ENCODE data around the gene DYNC2LI1.
A peak's percentile ranks its signal among the peaks of the same experiment; 100 is the strongest.

The DYNC2LI1 gene

GRCh38 chr2:43751476-43751990 is 22.3 kb upstream of the DYNC2LI1 start:
- H3K4me3 Mint-ChIP-seq, result no peak overlapping the region
- ATAC-seq (no peak), DNase-seq (no peak)
- no peaks in the 10 kb centered on the region for H3K4me1 Mint-ChIP-seq
- H3K27me3 Mint-ChIP-seq, result no peaks in the 10 kb centered on the region
- H3K9me3 Mint-ChIP-seq, result no peaks in the 10 kb centered on the region
- H3K27ac Mint-ChIP-seq, result no peak overlapping the region

- Mint-ChIP-seq H3K4me1 (no peaks in the 10 kb centered on the region), H3K4me3 (no peak overlapping the region), H3K9me3 (no peaks in the 10 kb centered on the region), H3K27ac (no peak overlapping the region), H3K27me3 (no peaks in the 10 kb centered on the region)
- DNase-seq (no peak), ATAC-seq (no peak)
These were observed 21.5 kb upstream of the DYNC2LI1 start for GRCh38 chr2:43752302-43752701.

- DNase-seq (no peak), ATAC-seq (no peak)
- Mint-ChIP-seq H3K27ac (peak overlapping the region in 1 of 2 donors; percentile 47), H3K4me1 (no peaks in the 10 kb centered on the region), H3K9me3 (no peaks in the 10 kb centered on the region), H3K4me3 (no peak overlapping the region), H3K27me3 (no peaks in the 10 kb centered on the region)
These were observed 19.7 kb upstream of the DYNC2LI1 start for GRCh38 chr2:43754180-43754579.

GRCh38 chr2:43758739-43759138 is 15.1 kb upstream of the DYNC2LI1 start:
- H3K4me1 Mint-ChIP-seq, result no peaks in the 10 kb centered on the region
- ATAC-seq (no peak), DNase-seq (no peak)
- H3K27ac Mint-ChIP-seq, result no peak overlapping the region
- no peaks in the 10 kb centered on the region for H3K27me3 Mint-ChIP-seq
- no peak overlapping the region for H3K4me3 Mint-ChIP-seq
- H3K9me3 Mint-ChIP-seq, result no peaks in the 10 kb centered on the region

GRCh38 chr2:43759195-43759594 is 14.6 kb upstream of the DYNC2LI1 start:
- H3K27me3 Mint-ChIP-seq, result no peaks in the 10 kb centered on the region
- no peak for ATAC-seq
- H3K4me3 Mint-ChIP-seq, result no peak overlapping the region
- H3K27ac Mint-ChIP-seq, result no peak overlapping the region
- H3K4me1 Mint-ChIP-seq, result no peaks in the 10 kb centered on the region
- DNase-seq, result no peak
- H3K9me3 Mint-ChIP-seq, result no peaks in the 10 kb centered on the region

DNA sequence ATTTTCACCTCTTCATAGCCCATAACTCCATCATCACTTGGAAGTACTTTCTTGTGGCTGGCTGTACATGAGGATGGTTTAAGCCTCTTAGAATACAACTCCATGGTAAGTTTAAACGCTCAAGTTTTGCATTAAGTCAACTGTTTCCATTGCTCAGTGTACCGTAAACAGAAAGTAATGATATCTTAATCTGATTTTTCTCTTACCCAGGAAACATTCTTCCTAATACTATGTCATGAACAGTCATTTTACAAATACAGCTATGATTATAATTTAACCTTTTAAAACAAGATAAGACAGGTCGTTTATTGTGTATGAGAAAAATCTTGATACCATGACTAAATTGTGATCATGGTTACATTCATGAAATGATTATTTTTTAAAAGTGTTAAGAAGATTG is 11.6 kb upstream of the DYNC2LI1 start:
- Mint-ChIP-seq H3K27me3 (no peaks in the 10 kb centered on the region), H3K9me3 (no peaks in the 10 kb centered on the region), H3K4me3 (no peak overlapping the region), H3K27ac (no peak overlapping the region), H3K4me1 (peaks cover 6% of the 10 kb centered on the region)
- ATAC-seq, result no peak
- DNase-seq, result no peak

- ATAC-seq (no peak), DNase-seq (no peak)
- Mint-ChIP-seq H3K4me3 (no peak overlapping the region), H3K9me3 (no peaks in the 10 kb centered on the region), H3K27me3 (peaks cover under 1% of the 10 kb centered on the region), H3K27ac (no peak overlapping the region), H3K4me1 (peaks cover 6% of the 10 kb centered on the region)
These were observed 10.7 kb upstream of the DYNC2LI1 start for GRCh38 chr2:43763091-43763490.

DNA sequence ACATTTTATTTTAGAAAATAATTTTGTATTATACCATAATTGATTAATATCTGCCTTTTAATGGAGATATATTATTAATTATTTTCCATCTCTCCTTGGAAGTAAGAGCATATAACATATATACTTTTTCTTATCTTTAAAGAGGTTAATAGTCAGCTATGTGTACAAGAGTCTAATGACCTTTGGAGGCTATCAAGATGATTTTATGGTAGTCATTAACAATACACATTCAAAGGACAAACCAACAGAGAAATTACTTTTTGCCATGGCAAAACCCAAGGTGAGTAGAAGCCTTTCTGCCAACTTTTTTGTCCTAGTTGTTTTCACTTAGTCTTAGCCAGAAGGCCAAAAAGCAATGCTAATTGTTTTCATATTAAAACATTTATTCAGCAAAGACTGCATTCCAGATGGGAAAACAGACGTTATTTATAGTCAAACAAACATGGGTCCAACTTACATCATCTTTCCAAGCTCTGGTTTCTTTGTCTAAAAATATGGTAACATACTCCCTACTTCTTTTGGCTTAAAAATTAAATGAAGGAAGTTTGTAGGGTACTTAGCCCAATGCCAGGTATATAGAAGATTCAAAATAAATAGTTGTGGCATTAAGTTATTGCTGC is 9.6 kb upstream of the DYNC2LI1 start:
- Mint-ChIP-seq H3K27me3 (peaks cover 11% of the 10 kb centered on the region), H3K9me3 (no peaks in the 10 kb centered on the region), H3K27ac (no peak overlapping the region), H3K4me3 (no peak overlapping the region), H3K4me1 (peaks cover 6% of the 10 kb centered on the region)
- DNase-seq (no peak), ATAC-seq (no peak)

DNA sequence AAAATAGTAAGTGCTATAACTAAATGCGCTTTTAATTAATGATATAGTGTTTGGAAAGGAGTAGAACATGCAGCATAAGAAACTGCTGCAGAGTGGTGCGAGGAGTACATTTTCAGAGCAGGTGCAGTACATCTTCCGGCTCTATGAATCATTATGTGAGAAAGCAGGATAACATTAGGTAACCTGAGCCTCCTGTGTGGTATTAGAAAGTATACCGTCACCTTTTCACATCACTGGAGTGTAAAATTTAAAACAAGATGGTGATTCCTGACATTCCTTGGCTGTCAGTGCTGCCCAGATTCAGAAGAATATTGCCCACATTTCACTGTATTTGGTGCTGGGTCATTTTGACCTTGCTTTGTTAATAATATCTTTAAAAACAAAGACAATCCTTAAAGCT is 7.8 kb upstream of the DYNC2LI1 start:
- Mint-ChIP-seq H3K4me1 (peaks cover 6% of the 10 kb centered on the region), H3K27ac (no peak overlapping the region), H3K4me3 (no peak overlapping the region), H3K27me3 (peaks cover 20% of the 10 kb centered on the region), H3K9me3 (no peaks in the 10 kb centered on the region)
- DNase-seq, result no peak
- ATAC-seq, result no peak

DNA sequence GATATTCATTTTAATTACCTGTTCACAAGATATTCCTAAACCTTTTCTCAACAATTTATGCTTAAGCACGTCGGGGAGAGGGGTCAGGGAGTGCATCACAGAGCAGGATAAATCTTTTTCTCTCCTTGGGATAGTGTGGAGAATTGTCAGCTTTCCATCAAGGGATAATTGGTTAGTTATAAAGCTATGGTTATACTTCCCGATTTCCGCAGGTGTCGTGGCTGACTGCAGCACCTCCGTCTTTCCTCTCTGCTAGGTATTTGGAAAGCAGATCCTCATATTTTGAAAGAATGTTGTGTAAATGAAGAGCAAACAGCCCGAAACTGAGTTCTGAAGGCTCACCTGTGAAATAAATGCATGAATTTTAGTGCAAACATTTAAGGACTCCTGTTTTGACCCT is 778 bp downstream of the DYNC2LI1 start:
- Mint-ChIP-seq H3K27ac (peak overlapping the region in 1 of 2 donors; percentile 97), H3K4me3 (peak overlapping the region; percentile 97 to 99), H3K27me3 (peaks cover 10% of the 10 kb centered on the region), H3K4me1 (peaks cover 22% of the 10 kb centered on the region), H3K9me3 (no peaks in the 10 kb centered on the region)
- ATAC-seq (no peak), DNase-seq (no peak)

GRCh38 chr2:43776324-43776723 is 2.5 kb downstream of the DYNC2LI1 start:
- no peak for DNase-seq
- no peaks in the 10 kb centered on the region for H3K27me3 Mint-ChIP-seq
- H3K4me1 Mint-ChIP-seq, result peaks cover 22% of the 10 kb centered on the region
- peak overlapping the region in 1 of 2 donors; percentile 16 for H3K4me3 Mint-ChIP-seq
- H3K9me3 Mint-ChIP-seq, result no peaks in the 10 kb centered on the region
- no peak overlapping the region for H3K27ac Mint-ChIP-seq
- ATAC-seq, result no peak

DNA sequence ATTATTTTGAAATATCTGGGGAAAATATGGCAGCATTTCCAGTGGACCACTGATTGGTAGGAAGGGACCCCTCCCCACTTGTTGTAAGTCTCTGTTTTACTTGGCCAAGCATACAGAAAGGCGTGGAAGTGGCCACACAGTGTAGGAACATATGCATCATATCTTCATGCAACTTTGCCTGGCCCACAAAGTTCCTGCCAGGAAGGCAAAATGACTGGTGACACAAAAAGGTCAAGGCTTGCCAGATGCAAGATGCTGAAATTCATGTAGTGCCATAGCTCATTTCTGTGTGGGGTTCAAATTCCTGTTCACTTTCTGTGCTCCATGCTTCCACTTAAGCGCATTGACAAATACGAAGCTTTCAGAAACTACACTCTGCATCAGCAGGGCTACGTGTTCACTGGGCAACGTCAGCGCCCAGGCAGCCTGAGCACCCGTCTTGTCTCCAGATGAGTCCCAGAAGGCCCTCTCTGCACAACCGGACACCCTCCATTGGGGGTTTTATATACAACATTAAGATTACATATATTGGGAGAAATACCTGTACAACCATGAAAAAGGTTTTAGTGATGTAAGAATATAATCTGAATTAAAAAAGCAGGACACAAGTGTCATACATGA is 3.6 kb downstream of the DYNC2LI1 start:
- Mint-ChIP-seq H3K4me1 (peaks cover 22% of the 10 kb centered on the region), H3K4me3 (no peak overlapping the region), H3K27me3 (no peaks in the 10 kb centered on the region), H3K9me3 (no peaks in the 10 kb centered on the region), H3K27ac (no peak overlapping the region)
- ATAC-seq (no peak), DNase-seq (no peak)

DNA sequence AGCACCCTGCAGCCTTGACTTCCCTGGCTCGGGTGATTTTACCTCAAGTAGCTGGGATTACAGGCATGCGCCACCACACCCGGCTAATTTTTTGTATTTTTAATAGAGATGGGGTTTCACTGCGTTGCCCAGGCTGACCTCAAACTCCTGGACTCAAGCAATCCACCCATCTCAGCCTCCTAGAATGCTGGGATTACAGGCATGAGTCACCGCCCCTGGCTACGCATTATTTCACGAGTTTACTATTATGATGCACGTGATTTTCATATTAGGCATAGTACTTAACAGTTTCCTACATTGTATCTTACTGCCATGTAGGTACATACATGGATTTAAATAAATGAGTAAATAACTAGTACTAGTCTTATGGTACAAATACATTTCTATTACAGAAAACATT is 4.4 kb downstream of the DYNC2LI1 start:
- Mint-ChIP-seq H3K4me1 (peaks cover 22% of the 10 kb centered on the region), H3K27me3 (no peaks in the 10 kb centered on the region), H3K9me3 (no peaks in the 10 kb centered on the region), H3K27ac (no peak overlapping the region), H3K4me3 (no peak overlapping the region)
- ATAC-seq (no peak), DNase-seq (no peak)

DNA sequence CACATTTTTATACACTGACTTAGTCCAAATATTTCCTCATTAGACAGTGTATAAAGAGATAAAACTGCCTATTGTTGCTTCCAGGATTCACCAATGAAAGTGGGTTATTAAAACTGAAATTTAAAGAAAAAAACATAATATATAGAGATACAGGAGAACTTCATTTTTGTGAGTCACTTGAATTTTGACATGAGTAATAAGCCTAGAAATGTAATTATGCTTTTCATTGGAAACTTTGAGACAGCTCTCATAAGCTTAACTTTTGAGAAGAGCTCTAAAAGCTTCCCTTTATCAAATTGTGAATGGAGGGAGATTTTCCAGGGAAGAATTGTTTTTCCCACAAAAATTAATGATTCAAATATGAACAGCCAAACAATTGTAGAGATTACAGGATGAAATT is 14.1 kb downstream of the DYNC2LI1 start:
- Mint-ChIP-seq H3K9me3 (no peaks in the 10 kb centered on the region), H3K27ac (no peak overlapping the region), H3K27me3 (no peaks in the 10 kb centered on the region), H3K4me1 (peaks cover 13% of the 10 kb centered on the region), H3K4me3 (peak overlapping the region in 1 of 2 donors; percentile 11)
- ATAC-seq, result no peak
- no peak for DNase-seq

- Mint-ChIP-seq H3K9me3 (no peaks in the 10 kb centered on the region), H3K27ac (no peak overlapping the region), H3K4me3 (no peak overlapping the region), H3K27me3 (no peaks in the 10 kb centered on the region), H3K4me1 (peaks cover 13% of the 10 kb centered on the region)
- no peak for DNase-seq
- ATAC-seq, result no peak
These were observed 14.8 kb downstream of the DYNC2LI1 start for GRCh38 chr2:43788646-43789045.

DNA sequence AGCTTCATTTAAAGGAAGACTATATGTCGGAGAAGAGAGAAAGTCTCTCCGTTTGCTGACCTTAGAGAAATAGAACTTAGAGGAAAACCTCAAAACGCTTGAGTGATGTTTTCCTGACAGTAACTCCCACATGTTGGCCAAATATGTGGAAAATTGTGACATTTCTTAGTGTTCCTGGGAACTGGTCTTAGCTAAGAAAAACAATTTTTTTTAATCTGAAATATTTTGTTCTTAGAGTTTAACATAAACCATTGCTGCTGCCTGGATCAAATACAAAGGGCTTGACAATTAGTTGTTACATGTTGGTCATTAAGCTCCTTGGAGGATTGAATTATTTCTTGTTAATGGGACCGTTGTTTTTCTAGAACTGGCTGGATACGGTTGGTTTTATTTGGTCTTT is 16.3 kb downstream of the DYNC2LI1 start:
- DNase-seq, result no peak
- Mint-ChIP-seq H3K4me1 (peaks cover 13% of the 10 kb centered on the region), H3K27ac (no peak overlapping the region), H3K27me3 (no peaks in the 10 kb centered on the region), H3K4me3 (no peak overlapping the region), H3K9me3 (no peaks in the 10 kb centered on the region)
- no peak for ATAC-seq

All from stimulated activated naive CD8-positive, alpha-beta T cell treated with anti-CD3 and anti-CD28 coated beads, Interleukin-15, amount 100 ng/mL, for 72 hours (primary cell).